OCI-LY7 (cell line): ENCODE results near the gene TCP11X2. TPM values are rescaled to one million over a fixed set of nuclear protein-coding genes. Genes with fewer than 3 reads are reported as not detected.
"Not testable (repeated sequence)": the region's sequence is repeated elsewhere in the genome, so short reads cannot be mapped to it uniquely, and the experiment has no call there.

Experiments used
- BruUV-seq: library from RNA; stranded (reverse); fragments of 400-500 nt; replicated peaks from 2 replicates; lab custom pipeline; 2021; lab: Mats Ljungman, UMichigan
- CTCF ChIA-PET: fragments of 300-600 bp; sonication (Branson Sonifier 250); formaldehyde crosslinking; loops from one replicate; lab custom pipeline; 2022; ENCODE audit warnings: antibody characterized with exemption; ENCODE audit not compliant: unreplicated experiment; lab: Charles Lee
- POLR2A ChIA-PET: fragments of 300-600 bp; sonication (Branson Sonifier 250); formaldehyde crosslinking; loops from one replicate; lab custom pipeline; 2022; ENCODE audit warnings: antibody characterized with exemption; lab: Charles Lee
- DNase-seq: peaks from one replicate; pipeline ENCODE4 v3.0.0-alpha.2; 2015; ENCODE audit warnings: low spot score
- H2AFZ ChIP-seq: fragments of 200-600 bp; sonication (generic), shearing (Covaris generic); 2 replicates; pipeline ENCODE4 v1.6.1; 2014; ENCODE audit warnings: mild to moderate bottlenecking, antibody characterized with exemption, low read length, moderate library complexity
- H3K27ac ChIP-seq: fragments of 200-600 bp; sonication (generic); 2 replicates; pipeline ENCODE4 v1.5.1; 2014; ENCODE audit warnings: mixed run types, low read depth, mild to moderate bottlenecking, moderate library complexity, low read length, inconsistent platforms; ENCODE audit not compliant: poor library complexity, severe bottlenecking
- H3K36me3 ChIP-seq: fragments of 200-600 bp; sonication (generic); 2 replicates; pipeline ENCODE4 v1.6.1; 2014; ENCODE audit warnings: mild to moderate bottlenecking, antibody characterized with exemption, low read length, moderate library complexity, mixed read lengths; ENCODE audit not compliant: insufficient read depth
- H3K4me1 ChIP-seq: fragments of 200-600 bp; sonication (generic); 2 replicates; pipeline ENCODE4 v1.5.1; 2014; ENCODE audit warnings: mild to moderate bottlenecking, low read length; ENCODE audit not compliant: insufficient read depth, poor library complexity, severe bottlenecking
- H3K4me2 ChIP-seq: fragments of 200-600 bp; sonication (generic); 2 replicates; pipeline ENCODE4 v1.6.1; 2014; ENCODE audit warnings: mild to moderate bottlenecking, low read length
- H3K4me3 ChIP-seq: fragments of 200-600 bp; sonication (generic); 2 replicates; pipeline ENCODE4 v1.5.1; 2014; ENCODE audit warnings: mild to moderate bottlenecking, low read depth, low read length; ENCODE audit not compliant: poor library complexity, severe bottlenecking
- H3K79me2 ChIP-seq: fragments of 200-600 bp; sonication (generic); 2 replicates; pipeline ENCODE4 v1.6.1; 2016; ENCODE audit warnings: low read depth, mild to moderate bottlenecking, low read length, moderate library complexity, mixed read lengths; ENCODE audit not compliant: insufficient read depth
- H3K9me2 ChIP-seq: fragments of 200-600 bp; sonication (generic); 2 replicates; pipeline ENCODE4 v1.6.1; 2016; ENCODE audit warnings: mild to moderate bottlenecking, low read length, mixed read lengths; ENCODE audit not compliant: insufficient read depth
- H3K9me3 ChIP-seq: fragments of 200-600 bp; sonication (generic); 2 replicates; pipeline ENCODE4 v1.6.1; 2014; ENCODE audit warnings: mild to moderate bottlenecking, mixed run types, low read length, mixed read lengths
- H4K20me1 ChIP-seq: fragments of 200-600 bp; sonication (generic); 2 replicates; pipeline ENCODE4 v1.6.1; 2014; ENCODE audit warnings: mild to moderate bottlenecking, antibody characterized with exemption, low read length, moderate library complexity, mixed read lengths; ENCODE audit not compliant: insufficient read depth
- CTCF ChIP-seq: fragments of 200-600 bp; sonication (generic); conservative IDR thresholded peaks from 2 replicates; pipeline ENCODE4 v1.5.1; 2014; ENCODE audit warnings: mild to moderate bottlenecking, antibody characterized with exemption, low read length, moderate library complexity, mixed read lengths
- EZH2phosphoT487 ChIP-seq: fragments of 200-600 bp; sonication (generic); IDR thresholded peaks from 2 replicates; pipeline ENCODE4 v1.6.1; 2018; ENCODE audit warnings: low read depth, borderline replicate concordance, mild to moderate bottlenecking, mixed run types, antibody characterized with exemption, low read length, moderate library complexity, mixed read lengths
- intact Hi-C: fragments of 100-400 bp; cut with micrococcal nuclease; formaldehyde crosslinking; loops from one replicate; pipeline ENCODE4 v1.10.0; 2022; ENCODE audit not compliant: unreplicated experiment
- total RNA-seq, 2 experiments: library from RNA; depleted of rRNA in 1 of 2; stranded (reverse); fragments of >200 nt in 1 of 2; shearing (Covaris generic) in 1 of 2; gene quantifications; 2 replicates each; pipeline ENCODE4 v1.2.3, GENCODE V29; 2014 to 2022

Gene TCP11X2
- total RNA-seq, 2 experiments from 2014 or later = not detected

DNA sequence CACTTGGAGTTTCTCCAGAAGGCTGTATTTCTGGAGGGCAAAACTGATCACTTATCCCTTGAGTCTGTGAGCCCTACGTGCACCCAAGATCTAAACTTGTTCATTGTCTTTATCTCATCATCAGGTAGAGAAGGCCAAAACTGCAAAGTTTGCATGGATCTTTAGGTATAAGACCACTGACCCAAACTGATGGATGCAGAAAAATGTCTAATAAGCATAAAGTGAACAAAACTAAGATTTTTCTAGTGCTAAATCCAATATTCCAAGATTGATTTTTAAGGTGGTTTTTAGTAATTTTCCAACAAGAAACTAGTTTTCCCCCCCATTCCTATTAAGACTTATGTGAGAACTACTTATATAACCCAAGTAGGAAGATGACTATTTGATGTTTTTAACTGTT lies 42.9 kb upstream of the TCP11X2 start:
- ChIA-PET CTCF (no interaction called here), POLR2A (no interaction called here)
- no peak for DNase-seq
- H3K9me3 ChIP-seq = no peaks in the 10 kb centered on the region
- TF ChIP-seq CTCF (no peak), EZH2phosphoT487 (no peak)
- no peaks in the 10 kb centered on the region for H3K36me3 ChIP-seq
- BruUV-seq = no TSS peak
- intact Hi-C loops = no loop called here
- H3K4me3 ChIP-seq = no peak overlapping the region
- no peaks in the 10 kb centered on the region for H3K9me2 ChIP-seq
- no peak overlapping the region for H2AFZ ChIP-seq
- H3K27ac ChIP-seq = no peak overlapping the region
- no peaks in the 10 kb centered on the region for H4K20me1 ChIP-seq
- no peaks in the 10 kb centered on the region for H3K4me1 ChIP-seq
- no peaks in the 10 kb centered on the region for H3K79me2 ChIP-seq
- H3K4me2 ChIP-seq = no peak overlapping the region

GRCh38 chrX:102498732-102499131 lies 27.1 kb upstream of the TCP11X2 start:
- Histone ChIP-seq H3K9me2 (no peaks in the 10 kb centered on the region), H3K4me1 (no peaks in the 10 kb centered on the region), H3K4me2 (no peak overlapping the region), H3K4me3 (no peak overlapping the region), H3K27ac (no peak overlapping the region), H3K79me2 (no peaks in the 10 kb centered on the region), H4K20me1 (no peaks in the 10 kb centered on the region), H3K36me3 (no peaks in the 10 kb centered on the region), H3K9me3 (no peaks in the 10 kb centered on the region), H2AFZ (no peak overlapping the region)
- TF ChIP-seq EZH2phosphoT487 = no peak
- no peak for TF ChIP-seq CTCF
- POLR2A ChIA-PET = no interaction called here
- CTCF ChIA-PET = no interaction called here
- intact Hi-C loops = no loop called here
- DNase-seq = no peak
- BruUV-seq = no TSS peak

- Histone ChIP-seq H3K4me1 (no peaks in the 10 kb centered on the region), H4K20me1 (no peaks in the 10 kb centered on the region), H2AFZ (no peak overlapping the region), H3K9me3 (no peaks in the 10 kb centered on the region), H3K79me2 (no peaks in the 10 kb centered on the region), H3K36me3 (no peaks in the 10 kb centered on the region), H3K4me2 (no peak overlapping the region), H3K9me2 (no peaks in the 10 kb centered on the region), H3K27ac (no peak overlapping the region), H3K4me3 (no peak overlapping the region)
- no peak for DNase-seq
- intact Hi-C loops = no loop called here
- no TSS peak for BruUV-seq
- ChIA-PET POLR2A (no interaction called here), CTCF (no interaction called here)
- TF ChIP-seq CTCF (no peak), EZH2phosphoT487 (no peak)
These were observed 20.2 kb upstream of the TCP11X2 start for GRCh38 chrX:102491766-102492165.

DNA sequence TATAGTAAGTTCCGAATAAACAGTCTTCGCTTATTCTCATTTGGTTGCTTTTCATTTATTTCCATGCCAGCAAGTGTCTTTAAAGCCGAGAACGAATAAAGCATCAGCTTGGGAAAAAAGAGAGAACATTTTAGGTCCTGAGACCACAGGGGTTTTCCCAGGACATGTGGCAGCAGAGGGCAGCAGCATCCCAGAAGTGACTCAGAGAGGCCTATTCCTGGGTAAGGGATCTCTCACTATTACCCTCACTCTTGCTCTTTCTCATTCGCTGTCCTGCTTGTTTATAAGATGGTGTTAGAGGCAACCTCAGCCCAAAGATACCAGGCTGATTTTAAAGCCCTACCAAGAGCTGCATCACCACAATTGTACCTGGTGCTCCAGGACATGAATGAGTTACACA lies 7.2 kb upstream of the TCP11X2 start:
- H2AFZ ChIP-seq, H3K79me2 ChIP-seq, H3K4me3 ChIP-seq, H3K36me3 ChIP-seq, H3K4me2 ChIP-seq, DNase-seq, H3K27ac ChIP-seq, intact Hi-C loops, H3K9me3 ChIP-seq, BruUV-seq, H3K9me2 ChIP-seq, H4K20me1 ChIP-seq, H3K4me1 ChIP-seq, POLR2A ChIA-PET, CTCF ChIA-PET: not testable (repeated sequence)
